Measurements from ENCODE around the gene SF3B2. TPM values are rescaled to one million over a fixed set of nuclear protein-coding genes. Genes with fewer than 3 reads are reported as not detected.

The SF3B2 gene
- total RNA-seq, 2 donors from 2014 or later, result 142 TPM

DNA sequence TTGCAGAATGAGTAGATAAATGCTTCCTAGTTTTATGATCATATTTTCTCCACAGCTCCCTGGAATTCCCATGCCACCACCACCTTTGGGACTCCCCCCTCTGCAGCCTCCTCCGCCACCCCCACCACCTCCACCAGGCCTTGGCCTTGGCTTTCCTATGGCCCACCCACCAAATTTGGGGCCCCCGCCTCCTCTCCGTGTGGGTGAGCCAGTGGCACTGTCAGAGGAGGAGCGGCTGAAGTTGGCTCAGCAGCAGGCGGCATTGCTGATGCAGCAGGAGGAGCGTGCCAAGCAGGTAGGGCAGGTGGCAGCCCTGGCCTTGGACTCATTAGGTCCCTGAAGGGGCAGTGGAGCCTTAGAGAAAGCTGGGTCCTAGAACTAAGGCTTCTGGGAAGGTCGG is 2.9 kb downstream of the SF3B2 start:
- Histone ChIP-seq H3K27ac (no peak overlapping the region), H3K9me3 (no peaks in the 10 kb centered on the region), H3K27me3 (replicated peaks; ENCODE audit: insufficient read depth) (no peaks in the 10 kb centered on the region), H3K4me3 (no peak overlapping the region), H3K36me3 (peaks cover 56% of the 10 kb centered on the region), H3K4me1 (ENCODE audit: control insufficient read depth in 1 of 2, low read depth in 2 of 2) (peaks cover 14 to 18% of the 10 kb centered on the region in 2 donors)
- TF ChIP-seq, protein P1, sequence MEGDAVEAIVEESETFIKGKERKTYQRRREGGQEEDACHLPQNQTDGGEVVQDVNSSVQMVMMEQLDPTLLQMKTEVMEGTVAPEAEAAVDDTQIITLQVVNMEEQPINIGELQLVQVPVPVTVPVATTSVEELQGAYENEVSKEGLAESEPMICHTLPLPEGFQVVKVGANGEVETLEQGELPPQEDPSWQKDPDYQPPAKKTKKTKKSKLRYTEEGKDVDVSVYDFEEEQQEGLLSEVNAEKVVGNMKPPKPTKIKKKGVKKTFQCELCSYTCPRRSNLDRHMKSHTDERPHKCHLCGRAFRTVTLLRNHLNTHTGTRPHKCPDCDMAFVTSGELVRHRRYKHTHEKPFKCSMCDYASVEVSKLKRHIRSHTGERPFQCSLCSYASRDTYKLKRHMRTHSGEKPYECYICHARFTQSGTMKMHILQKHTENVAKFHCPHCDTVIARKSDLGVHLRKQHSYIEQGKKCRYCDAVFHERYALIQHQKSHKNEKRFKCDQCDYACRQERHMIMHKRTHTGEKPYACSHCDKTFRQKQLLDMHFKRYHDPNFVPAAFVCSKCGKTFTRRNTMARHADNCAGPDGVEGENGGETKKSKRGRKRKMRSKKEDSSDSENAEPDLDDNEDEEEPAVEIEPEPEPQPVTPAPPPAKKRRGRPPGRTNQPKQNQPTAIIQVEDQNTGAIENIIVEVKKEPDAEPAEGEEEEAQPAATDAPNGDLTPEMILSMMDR (IDR thresholded peaks at IDR 0.05), result no peak
- no peak for ATAC-seq (ENCODE audit: insufficient number of reproducible peaks, low FRiP score, low read depth)
- DNase-seq (ENCODE audit: low spot score), result no peak

DNA sequence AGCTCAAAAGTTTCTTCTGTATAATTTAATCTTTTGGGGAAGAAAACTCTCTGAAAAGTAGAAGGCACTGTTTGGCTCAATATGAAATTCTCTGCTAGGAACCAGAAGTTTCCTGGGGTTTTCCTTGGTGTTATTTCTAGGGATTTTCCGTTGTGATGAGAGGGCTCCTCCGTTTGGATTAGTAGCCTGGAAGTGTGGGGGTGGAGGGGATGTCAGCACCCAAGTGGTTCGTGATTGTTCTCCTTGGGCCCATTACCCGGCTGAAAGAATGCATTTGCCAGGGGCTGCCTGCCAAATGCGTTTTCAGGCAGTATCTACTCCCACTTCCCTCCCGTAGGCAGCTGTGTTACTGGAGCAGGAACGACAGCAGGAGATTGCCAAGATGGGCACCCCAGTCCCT is 4.3 kb downstream of the SF3B2 start:
- DNase-seq (ENCODE audit: low spot score), result no peak
- Histone ChIP-seq H3K36me3 (peaks cover 71% of the 10 kb centered on the region), H3K27me3 (replicated peaks; ENCODE audit: insufficient read depth) (no peaks in the 10 kb centered on the region), H3K4me3 (no peak overlapping the region), H3K4me1 (ENCODE audit: control insufficient read depth in 1 of 2, low read depth in 2 of 2) (peaks cover 9 to 13% of the 10 kb centered on the region in 2 donors), H3K27ac (no peak overlapping the region), H3K9me3 (no peaks in the 10 kb centered on the region)
- TF ChIP-seq, protein P1 (IDR thresholded peaks at IDR 0.05), result no peak
- no peak for ATAC-seq (ENCODE audit: insufficient number of reproducible peaks, low FRiP score, low read depth)

DNA sequence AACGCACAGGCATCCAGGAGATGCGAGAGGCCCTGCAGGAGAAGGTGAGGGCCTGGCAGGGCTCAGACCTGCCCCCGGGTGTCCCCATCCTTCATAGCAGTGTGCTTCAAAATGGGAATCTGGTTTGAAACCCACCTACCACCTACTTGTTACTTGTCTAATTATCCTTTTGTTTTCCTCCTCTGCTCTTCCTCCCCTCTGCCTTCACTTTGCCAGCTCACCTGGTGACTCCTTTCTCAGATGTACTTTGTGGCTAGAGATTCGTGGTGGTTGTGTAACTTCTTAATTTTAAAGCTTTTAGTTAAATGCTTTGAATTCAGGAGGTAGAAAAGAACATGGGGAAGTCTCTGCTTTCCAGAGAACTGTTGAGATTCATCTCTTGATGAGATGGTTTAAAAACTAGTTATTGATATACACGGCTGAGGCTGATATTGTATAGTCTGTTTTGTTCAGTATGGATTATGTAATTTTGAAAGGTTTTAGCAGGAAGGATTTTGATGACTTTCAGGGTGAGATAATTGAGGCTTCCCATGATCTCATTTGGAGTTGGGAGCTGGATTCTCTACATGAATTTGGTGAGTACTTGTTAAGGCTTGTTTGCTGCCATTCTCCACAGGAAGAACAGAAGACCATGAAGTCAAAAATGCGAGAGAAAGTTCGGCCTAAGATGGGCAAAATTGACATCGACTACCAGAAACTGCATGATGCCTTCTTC is 8.0 kb downstream of the SF3B2 start:
- Histone ChIP-seq H3K27me3 (replicated peaks; ENCODE audit: insufficient read depth) (no peaks in the 10 kb centered on the region), H3K27ac (no peak overlapping the region), H3K9me3 (no peaks in the 10 kb centered on the region), H3K4me1 (ENCODE audit: control insufficient read depth in 1 of 2, low read depth in 2 of 2) (no peaks in the 10 kb centered on the region), H3K4me3 (no peak overlapping the region), H3K36me3 (peaks cover 83% of the 10 kb centered on the region)
- ATAC-seq (ENCODE audit: insufficient number of reproducible peaks, low FRiP score, low read depth), result no peak
- DNase-seq (ENCODE audit: low spot score), result no peak
- TF ChIP-seq, protein P1 (IDR thresholded peaks at IDR 0.05), result no peak

DNA sequence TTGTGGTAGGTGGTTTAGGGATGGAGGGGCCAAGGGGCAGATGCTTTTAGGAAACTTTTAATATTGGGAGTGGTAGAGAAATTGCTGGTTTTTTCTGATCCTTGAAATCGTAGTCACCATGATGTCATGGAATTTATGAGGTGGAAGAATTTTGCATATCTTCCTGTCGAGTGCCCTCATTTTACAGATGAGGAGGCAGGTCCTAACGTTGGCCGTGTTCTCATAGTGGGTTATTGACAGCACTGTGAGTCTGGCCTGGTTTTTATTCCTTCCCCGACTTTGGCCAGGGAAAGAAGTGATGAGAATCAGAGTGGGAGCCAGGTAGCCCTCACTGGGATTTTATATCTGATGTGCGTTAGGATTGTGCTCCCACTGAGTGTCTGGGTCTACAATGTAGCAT is 9.1 kb downstream of the SF3B2 start:
- TF ChIP-seq, protein P1 (IDR thresholded peaks at IDR 0.05), result no peak
- Histone ChIP-seq H3K4me3 (no peak overlapping the region), H3K9me3 (no peaks in the 10 kb centered on the region), H3K27ac (no peak overlapping the region), H3K36me3 (peaks cover 73% of the 10 kb centered on the region), H3K27me3 (replicated peaks; ENCODE audit: insufficient read depth) (no peaks in the 10 kb centered on the region), H3K4me1 (ENCODE audit: control insufficient read depth in 1 of 2, low read depth in 2 of 2) (no peaks in the 10 kb centered on the region)
- ATAC-seq (ENCODE audit: insufficient number of reproducible peaks, low FRiP score, low read depth) (no peak), DNase-seq (ENCODE audit: low spot score) (no peak)

DNA sequence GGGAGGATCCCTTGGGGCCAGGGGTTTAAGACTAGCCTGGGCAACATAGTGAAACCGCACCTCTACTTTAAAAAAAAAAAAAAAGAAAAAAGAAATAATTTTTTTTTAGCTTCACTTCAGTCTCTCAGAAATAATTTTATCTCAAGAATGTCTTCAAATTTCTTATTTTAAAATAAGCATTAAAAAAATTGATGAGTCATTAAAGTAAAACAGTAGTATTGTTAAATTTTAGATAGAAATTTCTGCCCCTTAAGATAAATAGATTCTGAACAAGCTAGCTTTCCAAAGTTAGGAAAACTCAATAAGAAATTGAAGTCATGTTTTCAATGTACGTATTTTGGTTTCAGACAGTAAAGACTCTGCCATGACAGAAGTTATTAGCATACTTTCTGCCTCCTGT is 10.2 kb downstream of the SF3B2 start:
- TF ChIP-seq, protein P1 (IDR thresholded peaks at IDR 0.05), result no peak
- no peak for ATAC-seq (ENCODE audit: insufficient number of reproducible peaks, low FRiP score, low read depth)
- Histone ChIP-seq H3K36me3 (peaks cover 73% of the 10 kb centered on the region), H3K4me3 (no peak overlapping the region), H3K27ac (no peak overlapping the region), H3K27me3 (replicated peaks; ENCODE audit: insufficient read depth) (no peaks in the 10 kb centered on the region), H3K4me1 (ENCODE audit: control insufficient read depth in 1 of 2, low read depth in 2 of 2) (no peaks in the 10 kb centered on the region), H3K9me3 (no peaks in the 10 kb centered on the region)
- DNase-seq (ENCODE audit: low spot score), result no peak
